ENCODE measurements around the gene MUC4. TPM values are rescaled to one million over a fixed set of nuclear protein-coding genes. Genes with fewer than 3 reads are reported as not detected.

MUC4 gene
- total and polyA plus RNA-seq, 9 of the 15 experiments (the other 6 are each of a cell fraction or from before 2014, with no cell fraction given): under 0.01 to 0.21 (median 0.10) TPM; not detected in 4

DNA sequence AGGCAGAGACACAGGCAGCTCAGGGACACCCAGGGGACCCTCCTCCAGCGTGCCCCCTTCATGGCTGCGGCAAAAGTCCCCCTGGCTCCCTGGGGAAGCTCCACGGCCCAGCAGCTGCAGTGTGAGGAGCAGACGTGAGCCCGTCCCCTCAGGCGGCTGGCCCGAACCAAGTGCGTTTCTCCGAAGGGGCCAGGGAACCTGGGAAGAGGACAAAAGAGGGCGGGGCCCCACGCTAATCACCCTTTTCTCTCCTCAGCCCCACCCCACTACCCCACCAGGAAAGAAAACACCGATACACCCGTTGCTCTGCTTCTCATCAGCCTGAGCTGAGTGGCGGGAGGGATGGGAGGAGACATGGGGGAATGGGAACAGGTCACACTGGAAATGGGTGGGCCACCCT, at the start of gene MUC4 (continued):
- TF ChIP-seq ZBTB33 (CRISPR knock-in tag; IDR thresholded peaks at IDR 0.05) (no peak), BRF1 (IDR thresholded peaks at IDR 0.05; ENCODE audit: borderline replicate concordance, extremely low read depth, insufficient read length) (no peak), CSDE1 (IDR thresholded peaks at IDR 0.05) (no peak), PHF8 (IDR thresholded peaks at IDR 0.05; ENCODE audit: borderline replicate concordance, low read length) (peak; percentile 25; the same call in 1 of the 2 replicates), GTF2A2 (tag; IDR thresholded peaks at IDR 0.05) (no peak), HDAC8 (tag; IDR thresholded peaks at IDR 0.05) (no peak), ZNF133 (CRISPR knock-in tag; IDR thresholded peaks at IDR 0.05) (no peak), ZNF77 (CRISPR knock-in tag; IDR thresholded peaks at IDR 0.05) (no peak), FOXK2 (conservative IDR thresholded peaks at IDR 0.05 in 1 of 2, IDR thresholded peaks at IDR 0.05 in 1 of 2; ENCODE audit: low read depth in 2 of 2) (peak in 1 of 2 experiments; percentile 70; a peak in 2 of 4 replicates), PCBP1 (IDR thresholded peaks at IDR 0.05; ENCODE audit: low read depth, low read length, poor library complexity, severe bottlenecking) (no peak), ATF7 (IDR thresholded peaks at IDR 0.05) (peak; percentile 84), KDM5B (IDR thresholded peaks at IDR 0.05; ENCODE audit: insufficient replicate concordance, low read depth, low read length) (peak; percentile 28), POLR2H (tag; IDR thresholded peaks at IDR 0.05; ENCODE audit: low read depth) (no peak), MAX (CRISPR knock-in tag; IDR thresholded peaks at IDR 0.05) (0 out of 2 replicates have a peak, but pooled peaks have one; percentile 9)
- TF ChIP-seq, protein P1, sequence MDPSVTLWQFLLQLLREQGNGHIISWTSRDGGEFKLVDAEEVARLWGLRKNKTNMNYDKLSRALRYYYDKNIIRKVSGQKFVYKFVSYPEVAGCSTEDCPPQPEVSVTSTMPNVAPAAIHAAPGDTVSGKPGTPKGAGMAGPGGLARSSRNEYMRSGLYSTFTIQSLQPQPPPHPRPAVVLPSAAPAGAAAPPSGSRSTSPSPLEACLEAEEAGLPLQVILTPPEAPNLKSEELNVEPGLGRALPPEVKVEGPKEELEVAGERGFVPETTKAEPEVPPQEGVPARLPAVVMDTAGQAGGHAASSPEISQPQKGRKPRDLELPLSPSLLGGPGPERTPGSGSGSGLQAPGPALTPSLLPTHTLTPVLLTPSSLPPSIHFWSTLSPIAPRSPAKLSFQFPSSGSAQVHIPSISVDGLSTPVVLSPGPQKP (CRISPR knock-in tag; IDR thresholded peaks at IDR 0.05): no peak
- TF ChIP-seq, protein P2, sequence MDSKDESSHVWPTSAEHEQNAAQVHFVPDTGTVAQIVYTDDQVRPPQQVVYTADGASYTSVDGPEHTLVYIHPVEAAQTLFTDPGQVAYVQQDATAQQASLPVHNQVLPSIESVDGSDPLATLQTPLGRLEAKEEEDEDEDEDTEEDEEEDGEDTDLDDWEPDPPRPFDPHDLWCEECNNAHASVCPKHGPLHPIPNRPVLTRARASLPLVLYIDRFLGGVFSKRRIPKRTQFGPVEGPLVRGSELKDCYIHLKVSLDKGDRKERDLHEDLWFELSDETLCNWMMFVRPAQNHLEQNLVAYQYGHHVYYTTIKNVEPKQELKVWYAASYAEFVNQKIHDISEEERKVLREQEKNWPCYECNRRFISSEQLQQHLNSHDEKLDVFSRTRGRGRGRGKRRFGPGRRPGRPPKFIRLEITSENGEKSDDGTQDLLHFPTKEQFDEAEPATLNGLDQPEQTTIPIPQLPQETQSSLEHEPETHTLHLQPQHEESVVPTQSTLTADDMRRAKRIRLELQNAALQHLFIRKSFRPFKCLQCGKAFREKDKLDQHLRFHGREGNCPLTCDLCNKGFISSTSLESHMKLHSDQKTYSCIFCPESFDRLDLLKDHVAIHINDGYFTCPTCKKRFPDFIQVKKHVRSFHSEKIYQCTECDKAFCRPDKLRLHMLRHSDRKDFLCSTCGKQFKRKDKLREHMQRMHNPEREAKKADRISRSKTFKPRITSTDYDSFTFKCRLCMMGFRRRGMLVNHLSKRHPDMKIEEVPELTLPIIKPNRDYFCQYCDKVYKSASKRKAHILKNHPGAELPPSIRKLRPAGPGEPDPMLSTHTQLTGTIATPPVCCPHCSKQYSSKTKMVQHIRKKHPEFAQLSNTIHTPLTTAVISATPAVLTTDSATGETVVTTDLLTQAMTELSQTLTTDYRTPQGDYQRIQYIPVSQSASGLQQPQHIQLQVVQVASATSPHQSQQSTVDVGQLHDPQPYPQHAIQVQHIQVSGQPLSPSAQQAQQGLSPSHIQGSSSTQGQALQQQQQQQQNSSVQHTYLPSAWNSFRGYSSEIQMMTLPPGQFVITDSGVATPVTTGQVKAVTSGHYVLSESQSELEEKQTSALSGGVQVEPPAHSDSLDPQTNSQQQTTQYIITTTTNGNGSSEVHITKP (IDR thresholded peaks at IDR 0.05; ENCODE audit: partially characterized antibody): peak; percentile 97
- TF ChIP-seq, protein P3, sequence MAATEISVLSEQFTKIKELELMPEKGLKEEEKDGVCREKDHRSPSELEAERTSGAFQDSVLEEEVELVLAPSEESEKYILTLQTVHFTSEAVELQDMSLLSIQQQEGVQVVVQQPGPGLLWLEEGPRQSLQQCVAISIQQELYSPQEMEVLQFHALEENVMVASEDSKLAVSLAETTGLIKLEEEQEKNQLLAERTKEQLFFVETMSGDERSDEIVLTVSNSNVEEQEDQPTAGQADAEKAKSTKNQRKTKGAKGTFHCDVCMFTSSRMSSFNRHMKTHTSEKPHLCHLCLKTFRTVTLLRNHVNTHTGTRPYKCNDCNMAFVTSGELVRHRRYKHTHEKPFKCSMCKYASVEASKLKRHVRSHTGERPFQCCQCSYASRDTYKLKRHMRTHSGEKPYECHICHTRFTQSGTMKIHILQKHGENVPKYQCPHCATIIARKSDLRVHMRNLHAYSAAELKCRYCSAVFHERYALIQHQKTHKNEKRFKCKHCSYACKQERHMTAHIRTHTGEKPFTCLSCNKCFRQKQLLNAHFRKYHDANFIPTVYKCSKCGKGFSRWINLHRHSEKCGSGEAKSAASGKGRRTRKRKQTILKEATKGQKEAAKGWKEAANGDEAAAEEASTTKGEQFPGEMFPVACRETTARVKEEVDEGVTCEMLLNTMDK (IDR thresholded peaks at IDR 0.05; ENCODE audit: borderline replicate concordance, insufficient read depth, low read depth, low read length, poor library complexity, severe bottlenecking): no peak

All from K562 (cell line).